ENCODE measurements around the gene CERK.

GRCh38 chr22:46776876-46777608 is 39.0 kb upstream of the CERK start:
- TF ChIP-seq CTCF (IDR thresholded peaks at IDR 0.05) (no peak), TCF7L2 (IDR thresholded peaks at IDR 0.05; ENCODE audit: low read depth, low read length) (no peak)
